Fibroblast of upper back skin (primary cell): ENCODE data around the gene ACTC1.
"Not testable (repeated sequence)": the region's sequence is repeated elsewhere in the genome, so short reads cannot be mapped to it uniquely, and the experiment has no call there.

ENCODE experiments used
- DNase-seq: peaks from one replicate; pipeline ENCODE4 v3.0.0-alpha.2; 2013

The ACTC1 gene

DNA sequence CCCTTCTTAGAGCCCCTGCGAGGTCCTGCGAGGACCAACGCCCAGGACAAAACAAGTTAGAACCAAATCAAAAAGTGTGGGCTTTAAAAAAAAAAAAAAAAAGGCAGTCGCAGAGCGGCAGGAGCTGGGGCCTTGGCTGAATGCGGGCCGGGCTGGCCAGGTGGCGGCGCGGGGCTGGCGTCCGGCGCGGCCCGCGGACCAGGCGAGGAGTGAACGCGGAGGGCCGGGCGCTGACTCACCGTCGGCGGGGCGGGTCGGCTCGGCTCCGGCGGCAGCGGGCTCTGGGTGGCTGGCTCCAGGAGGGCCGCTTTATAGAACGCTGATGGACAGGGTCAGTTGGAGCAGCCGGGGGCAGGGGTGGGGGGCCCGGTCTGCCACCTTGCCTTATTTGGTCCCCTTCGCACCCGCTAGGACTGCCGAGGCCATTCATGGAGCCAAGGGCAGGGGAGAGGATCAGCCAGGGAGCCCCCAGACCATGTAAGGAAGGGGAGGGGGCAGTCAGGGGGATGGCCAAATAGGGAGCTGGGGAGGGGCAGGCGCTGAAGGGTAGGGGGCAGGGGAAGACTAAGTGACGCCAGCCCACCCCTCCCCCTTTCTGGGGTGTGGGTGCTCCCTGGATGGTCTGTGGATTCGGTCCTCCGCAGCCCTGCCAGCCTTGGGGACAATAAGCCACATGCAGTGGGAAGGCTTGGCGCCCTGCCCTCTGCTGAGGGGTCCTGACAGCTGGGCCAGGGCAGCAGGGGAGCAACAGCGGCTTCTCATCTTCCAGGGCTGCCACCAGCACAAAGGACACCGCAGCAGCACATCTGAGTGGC, at the start of gene ACTC1:
TSS of gene ACTC1 (minus strand) at position 283 of the 815 bp plus-strand sequence. CDS start 741 bp downstream, outside the sequence.
- DNase-seq, result peak; percentile 52

DNA sequence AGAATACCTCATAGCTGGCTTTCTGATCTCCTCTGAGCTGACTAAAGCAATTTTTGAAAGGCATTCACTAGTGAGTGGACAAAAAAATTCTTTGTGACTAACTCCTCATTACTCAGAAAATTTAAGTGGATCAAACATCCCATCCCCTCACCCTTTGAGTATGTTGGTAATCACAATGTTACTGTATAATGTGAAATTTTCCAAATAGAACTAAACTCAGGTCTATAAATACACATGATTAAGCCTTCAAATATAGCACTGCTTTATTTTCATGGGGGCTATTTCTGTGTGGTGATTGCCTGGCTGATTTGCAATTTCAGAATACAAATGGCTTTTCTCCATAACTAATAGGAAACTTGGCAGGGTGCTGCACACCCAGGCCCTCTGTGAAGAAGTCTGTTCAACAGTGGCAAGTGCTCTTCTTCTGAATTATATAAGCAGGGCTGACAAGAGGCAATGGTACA, 45.9 kb upstream of the ACTC1 start:
- peak; percentile 35 for DNase-seq

DNA sequence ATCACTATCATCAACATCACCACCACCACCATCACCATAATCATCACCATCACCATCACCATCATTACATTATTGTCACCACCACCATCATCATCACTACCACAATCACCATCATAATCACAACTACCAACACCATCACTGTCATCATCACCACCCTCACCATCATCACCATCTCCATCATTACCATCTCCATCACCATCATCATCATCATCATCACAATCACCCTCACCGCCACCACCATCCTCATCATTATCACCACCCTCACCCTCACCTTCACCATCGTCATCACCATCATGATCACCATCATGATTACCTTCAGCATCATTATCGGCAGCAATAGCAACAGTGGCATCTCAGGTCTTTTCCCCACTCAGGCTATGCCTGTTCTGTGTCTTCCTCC, 42.9 kb upstream of the ACTC1 start:
- DNase-seq, result no peak

DNA sequence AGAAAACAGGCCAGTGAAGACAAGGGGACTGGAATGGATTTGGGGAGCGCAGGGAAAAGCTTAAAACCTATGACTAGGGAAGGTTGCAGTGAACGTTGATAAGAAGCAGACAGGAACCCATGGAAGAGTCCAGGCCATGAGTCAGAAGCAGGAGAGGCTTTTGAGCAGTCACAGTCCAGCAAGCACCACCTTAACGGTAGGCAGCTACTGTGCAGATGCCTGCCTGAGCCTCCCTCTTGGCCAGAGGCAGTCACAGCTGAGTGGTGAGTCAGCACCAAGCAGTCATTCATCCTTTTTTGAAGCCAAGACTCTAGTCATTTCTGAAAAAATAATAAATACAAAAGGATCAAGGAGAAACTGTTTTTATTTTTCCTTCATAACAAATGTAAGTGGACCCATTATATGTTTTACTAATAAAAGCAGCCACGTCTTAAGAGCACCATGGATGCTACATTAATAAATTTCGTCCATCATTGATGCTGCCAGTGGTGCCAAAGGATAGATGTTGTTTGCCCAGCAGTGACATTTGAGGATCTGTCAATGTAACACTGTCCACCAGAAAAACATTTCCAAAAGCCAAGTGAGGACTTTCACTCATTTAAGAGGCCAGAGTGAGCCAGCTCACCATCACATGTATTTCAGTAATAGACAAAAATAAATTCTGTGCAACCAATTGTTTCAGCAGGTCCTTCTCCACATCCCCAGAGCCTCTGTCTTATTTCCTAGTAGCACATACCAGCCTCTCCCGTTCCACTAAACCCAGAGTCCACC, 42.1 kb upstream of the ACTC1 start:
- peak; percentile 69 for DNase-seq

DNA sequence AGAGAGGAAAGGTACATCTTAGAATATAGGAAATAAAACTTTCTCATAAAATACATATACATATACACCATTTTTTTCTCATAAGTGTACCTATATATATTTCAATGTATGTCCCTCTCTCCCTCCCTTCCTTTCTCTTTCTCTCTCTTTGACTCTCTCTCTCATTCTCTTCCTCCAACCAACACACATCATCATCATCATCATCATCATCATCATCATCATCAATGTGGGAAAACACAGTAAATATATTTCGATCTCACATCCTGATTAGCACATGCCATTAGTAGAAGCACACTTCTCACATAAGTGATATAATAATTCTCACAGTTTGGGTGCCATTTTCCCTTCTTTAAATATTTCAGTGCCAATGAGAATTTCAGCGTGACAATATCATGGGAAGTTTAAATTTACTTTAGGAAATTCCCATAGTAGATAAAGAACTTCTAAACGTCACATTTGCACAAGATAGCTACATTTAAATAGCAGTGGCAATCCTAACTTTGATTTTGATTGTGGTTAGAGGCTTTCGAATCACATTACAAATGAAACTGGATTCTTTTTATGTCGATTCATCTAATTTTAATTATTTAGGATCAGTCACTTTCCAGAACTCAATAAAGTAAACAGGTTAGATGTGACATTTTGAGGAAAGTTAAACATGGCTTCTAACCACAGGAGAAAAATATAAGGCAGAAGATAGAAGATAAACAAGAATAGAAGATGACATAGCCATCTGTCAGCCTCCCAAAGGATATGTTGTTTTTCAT, 33.0 kb upstream of the ACTC1 start:
- DNase-seq, result no peak

DNA sequence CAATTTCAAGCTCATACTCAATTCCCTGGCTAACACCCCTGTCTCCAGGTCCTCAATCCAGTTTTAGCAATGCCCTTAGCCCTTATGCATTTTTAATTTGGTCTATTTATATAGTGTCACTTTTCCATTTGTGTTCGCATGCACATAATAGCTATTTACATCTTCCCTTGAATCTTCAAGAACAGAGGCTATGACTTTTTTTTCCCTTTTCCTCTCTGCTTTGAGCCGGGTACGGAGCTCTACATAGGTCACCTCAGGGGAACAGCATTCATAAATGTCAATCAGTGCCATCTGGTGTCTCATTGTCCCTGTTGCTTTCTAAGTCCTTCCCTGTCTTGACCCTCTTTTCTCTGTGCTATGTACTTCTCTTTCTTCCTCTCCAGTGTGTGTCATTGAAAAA, 26.5 kb upstream of the ACTC1 start:
- no peak for DNase-seq

DNA sequence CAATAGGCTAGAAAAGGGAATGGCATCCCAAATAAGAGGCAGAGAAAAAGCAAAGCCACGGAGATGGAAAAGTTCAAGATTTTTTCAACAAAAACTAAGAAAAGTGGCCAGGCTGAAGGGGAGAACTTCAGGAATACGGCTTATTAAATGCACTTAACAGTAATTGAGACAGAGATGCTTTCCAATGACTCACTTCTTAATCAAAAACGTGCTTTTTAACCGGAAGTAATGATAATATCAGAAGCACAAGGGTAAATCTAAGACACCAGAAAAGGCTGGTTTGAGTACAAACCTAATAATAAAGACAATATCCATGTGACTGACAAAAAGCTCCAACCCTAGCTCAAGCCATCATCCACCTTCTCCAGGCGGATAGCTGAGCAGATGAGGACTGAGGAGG, 24.8 kb upstream of the ACTC1 start:
- DNase-seq, result no peak

DNA sequence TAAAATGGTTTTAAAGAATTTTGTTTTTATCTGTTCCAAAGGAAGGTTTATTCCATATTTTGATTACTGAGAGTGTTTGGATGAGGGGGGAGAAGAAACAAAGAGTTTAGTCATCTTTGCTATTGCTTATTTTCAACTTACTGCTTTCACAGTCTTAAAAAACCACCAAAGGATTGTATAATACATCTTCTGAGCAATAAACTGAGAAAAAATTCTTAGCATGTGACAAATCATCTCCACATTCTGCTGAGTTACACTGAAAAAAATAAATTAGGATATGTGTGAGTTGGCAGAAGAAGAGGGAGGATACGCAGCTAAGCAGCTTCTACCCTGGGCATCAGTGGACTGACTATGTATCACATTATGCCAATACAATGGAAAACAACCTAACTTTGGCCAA, 23.2 kb upstream of the ACTC1 start:
- DNase-seq, result peak; percentile 30

DNA sequence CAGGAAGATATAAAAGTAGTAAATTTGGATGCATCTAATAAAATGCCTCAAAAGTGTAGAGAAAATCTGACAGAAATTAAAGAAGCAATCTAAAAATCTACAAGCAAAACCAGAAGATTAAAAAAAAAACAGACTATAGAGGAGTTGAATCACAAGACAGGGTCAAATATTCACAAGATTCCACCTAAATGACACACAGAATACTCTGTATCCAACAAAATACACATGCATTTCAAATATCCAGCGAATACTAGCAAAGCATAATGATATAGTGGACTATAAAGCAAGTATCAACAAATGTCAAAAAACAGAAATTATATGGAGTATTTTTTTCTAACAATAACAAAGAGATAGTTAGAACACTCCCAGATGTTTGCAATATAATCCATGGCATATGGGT, 20.5 kb upstream of the ACTC1 start:
- DNase-seq, result peak; percentile 16

DNA sequence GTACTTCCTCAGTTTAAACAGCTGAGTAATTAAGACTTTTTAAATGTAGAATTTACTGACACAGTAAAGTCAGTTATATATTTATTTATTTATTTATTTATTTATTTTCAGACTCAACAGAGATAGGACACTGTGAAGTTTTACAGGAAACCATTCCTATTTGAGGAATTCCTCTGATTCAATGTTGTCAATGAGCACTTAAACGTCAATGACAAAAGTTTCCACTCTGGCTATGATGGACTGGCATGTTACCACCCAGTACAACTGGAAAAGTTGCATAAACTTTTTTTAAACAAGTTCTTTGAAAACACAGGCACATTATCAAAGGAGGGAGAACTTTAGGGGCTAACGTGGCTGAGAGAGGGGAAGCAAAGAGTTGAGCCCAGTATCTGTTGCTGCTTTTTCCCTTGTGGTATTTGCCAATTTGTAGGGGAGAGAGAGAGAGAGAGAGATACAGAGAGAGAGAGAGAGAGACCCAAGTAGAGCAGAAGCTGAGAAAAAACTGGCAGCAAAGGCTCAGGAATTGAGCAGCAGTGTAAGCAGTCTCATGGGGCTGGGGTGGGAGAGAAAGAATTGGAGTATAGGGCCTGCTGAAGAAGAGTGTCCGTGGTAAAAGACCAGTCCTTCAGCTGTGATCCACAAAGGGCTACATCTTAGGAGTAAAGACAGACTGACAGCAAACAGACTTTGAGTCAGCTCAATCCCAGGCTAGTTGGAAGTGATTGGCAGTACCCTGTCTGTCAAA, 18.3 kb upstream of the ACTC1 start:
- no peak for DNase-seq

DNA sequence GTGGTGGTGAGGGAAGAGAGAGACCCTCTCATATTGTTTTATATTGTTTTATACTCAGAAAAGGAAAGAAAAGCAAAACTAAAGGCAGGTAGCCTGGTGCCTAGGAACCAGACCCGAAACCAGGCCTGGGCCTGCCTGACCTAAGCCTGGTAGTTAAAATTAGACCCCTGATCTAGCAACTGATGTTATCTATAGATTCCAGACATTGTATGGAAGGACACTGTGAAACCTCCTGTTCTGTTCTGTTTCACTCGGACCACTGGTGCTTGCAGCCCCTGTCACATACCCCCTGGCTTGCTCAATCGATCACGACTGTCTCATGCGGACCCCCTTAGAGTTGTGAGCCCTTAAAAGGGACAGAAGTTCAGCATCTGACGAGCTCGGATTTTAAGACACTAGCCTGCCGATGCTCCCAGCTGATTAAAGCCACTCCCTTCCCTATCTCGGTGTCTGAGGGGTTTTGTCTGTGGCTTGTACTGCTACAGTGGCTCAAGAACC, 17.6 kb upstream of the ACTC1 start:
- DNase-seq, result not testable (repeated sequence)

DNA sequence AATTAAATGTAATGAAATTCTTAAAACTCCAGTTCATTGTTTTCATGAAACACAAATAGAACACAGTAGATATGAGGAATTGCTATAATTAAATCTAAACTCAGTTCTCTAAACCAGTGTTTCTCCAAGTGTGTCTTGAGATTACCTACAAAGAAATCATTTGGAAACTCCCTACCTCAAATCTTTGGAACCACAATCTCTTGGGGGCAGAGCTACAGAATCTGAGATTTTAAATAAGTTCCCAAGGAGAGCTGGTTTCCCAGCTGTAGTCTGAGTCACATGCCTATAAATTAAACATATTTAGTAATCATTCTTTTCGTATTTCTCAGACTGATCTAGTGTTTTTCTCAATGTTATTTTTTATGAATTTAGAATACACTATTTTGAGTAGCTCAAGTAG, 17.0 kb upstream of the ACTC1 start:
- DNase-seq, result peak; percentile 56

DNA sequence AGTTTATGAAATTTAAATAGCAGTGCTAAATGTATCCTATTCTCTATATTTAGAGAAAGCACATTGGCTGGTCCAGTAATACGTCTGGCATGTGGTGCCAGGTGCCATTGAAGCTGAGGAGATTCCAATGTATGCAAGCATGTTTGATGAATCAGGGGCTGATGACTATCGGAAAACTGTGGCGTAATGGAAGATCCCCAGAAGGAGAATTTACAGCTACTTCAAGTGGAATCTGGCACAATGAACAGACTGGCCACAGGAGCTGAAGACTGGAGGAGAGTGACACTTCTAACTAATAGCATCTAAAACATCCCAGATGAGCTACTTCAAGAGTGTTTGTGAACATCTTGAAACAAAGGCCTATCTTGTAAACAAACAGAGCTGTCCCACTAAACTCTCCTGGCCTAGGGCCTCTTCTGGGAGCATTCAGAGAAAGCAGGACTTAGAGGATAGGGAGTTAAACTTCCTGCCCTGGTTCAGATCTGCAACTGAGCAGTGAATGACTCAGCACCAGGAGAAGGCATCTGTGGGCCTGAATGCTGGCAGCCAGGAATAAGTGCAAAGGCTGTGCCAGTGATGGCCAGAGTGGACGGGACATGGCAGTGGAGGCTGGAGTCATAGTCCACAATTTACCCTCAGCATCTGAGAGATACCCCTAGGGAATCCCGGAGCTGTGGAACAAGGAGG, 15.2 kb upstream of the ACTC1 start:
- DNase-seq, result peak; percentile 95

DNA sequence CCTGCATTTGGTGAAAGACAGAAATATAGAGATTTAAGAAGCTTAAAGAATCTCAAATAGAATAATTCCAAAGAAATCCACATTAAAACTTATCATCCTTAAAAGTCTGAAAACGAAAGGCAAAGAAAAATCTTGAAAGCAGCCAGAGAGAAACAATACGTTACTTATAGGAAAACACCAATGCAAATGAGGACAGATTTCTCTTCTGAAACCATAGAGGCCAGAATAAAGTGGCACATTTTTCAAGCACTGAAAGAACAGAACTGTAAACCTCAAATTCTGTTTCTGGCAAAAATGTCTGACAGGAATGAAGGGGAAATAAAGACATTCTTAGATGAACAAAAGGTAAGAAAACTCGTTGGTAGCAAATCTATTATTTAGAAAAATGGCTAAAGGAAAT, 13.8 kb upstream of the ACTC1 start:
- DNase-seq, result no peak

DNA sequence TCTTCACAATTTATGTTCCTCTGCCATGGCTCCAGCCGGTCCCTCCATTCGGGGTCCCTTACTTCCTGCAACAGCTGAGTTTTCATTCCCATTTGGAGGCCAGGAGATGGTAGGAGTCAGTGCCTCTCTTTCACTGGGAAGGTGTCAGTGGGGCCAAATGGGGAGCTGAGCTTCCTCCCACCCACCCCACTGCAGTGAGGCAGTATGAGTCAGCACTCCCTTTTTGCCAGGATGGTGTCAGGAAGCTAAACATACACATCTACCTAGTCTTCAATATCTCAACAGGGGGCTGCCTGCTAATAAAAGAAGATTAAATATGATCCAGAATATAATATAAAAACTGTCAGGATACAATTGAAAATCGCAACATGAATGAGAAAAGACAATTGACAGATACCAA, 12.7 kb upstream of the ACTC1 start:
- peak; percentile 32 for DNase-seq

DNA sequence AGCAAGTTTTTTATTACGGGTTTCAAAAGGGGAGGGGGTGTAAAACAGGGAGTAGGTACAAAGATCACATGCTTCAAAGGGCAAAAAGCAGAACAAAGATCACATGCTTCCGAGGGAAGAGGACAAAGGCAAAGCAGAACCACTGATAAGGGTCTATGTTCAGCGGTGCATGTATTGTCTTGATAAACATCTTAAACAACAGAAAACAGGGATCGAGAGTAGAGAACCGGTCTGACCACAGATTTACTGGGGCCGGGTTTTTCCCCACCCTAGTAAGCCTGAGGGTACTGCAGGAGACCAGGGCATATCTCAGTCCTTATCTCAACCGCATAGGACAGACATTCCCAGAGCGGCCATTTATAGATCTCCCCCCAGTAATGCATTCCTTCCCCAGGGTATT, 11.9 kb upstream of the ACTC1 start:
- DNase-seq, result not testable (repeated sequence)

DNA sequence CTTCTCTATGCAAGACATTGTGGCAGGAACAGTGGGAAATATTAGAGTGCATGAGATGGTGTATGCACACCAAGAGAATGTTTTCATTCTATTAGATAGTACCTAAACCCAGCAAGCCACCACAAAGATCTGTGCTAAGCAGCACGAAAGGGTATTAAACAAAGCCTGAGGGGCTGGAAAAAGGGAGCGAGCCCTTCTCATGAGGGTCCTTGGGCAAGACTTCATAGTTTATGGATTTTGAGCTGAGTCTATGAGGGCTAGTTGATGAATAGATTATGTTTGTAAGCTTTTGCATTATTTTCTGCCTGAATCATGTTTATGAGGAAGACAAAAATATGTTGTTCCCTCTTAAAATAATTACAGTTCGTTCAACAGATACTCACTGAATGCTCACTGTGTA, 9.4 kb upstream of the ACTC1 start:
- DNase-seq, result no peak

DNA sequence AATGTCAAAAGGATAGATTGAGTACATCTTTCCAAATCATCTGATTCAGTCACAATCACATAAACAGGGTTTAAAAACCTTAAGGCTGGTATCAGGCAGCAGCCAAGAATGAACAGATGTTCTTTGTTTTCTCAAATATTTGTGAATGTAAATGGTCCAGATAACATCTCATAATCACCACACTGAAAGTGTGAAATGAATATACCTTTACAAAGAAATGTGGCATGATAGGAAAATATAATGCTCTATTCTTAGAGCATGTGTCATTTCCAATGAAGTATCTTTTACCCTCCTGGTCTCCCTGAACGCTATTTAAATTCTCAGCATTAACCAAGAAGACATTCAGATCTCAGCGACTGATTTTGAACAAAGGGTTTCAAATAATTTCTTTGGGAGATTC, 8.8 kb upstream of the ACTC1 start:
- DNase-seq, result no peak

DNA sequence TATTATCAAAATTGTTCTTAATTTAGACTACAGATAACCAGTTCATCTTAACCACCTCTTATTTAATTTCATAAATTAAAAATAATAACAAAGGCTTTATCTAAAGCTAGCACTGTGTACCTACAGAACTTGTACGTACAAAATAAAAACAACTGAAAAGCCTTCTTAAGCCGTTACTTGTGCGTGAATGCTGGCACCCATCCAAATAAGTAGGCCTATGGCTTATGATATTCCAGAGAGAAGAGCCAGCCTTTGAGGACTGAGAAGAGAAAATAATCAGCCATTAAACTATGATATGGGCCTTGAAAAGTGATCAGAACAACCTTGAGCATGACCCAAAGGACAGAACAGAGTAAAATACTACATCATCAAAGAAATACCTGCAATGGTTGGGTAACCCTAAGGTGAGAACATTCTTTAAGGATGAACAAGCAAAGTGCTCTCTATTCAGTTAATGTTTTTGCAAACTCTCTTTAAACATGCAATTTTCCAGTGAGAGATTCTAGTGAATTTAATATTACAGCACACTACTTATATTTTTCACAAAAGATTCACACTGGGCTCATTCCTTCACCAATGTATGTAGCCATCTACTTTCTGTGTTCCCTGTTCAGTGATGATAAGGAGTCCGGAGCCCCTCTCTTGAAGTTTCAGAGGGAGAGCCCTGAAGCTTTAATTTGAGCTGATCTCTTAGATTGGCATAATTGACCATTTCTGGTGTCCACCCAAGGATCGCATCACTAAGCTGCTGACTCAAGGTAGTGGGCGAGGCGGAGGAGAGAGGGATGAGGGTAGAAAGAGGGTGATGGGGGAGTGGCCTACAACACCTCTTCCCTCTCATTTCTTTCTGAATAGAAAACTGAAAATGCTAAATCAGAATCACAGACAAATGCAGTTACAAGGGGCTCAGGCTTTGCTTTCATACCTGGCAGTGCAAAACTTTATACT, 7.7 kb upstream of the ACTC1 start:
- DNase-seq, result no peak

DNA sequence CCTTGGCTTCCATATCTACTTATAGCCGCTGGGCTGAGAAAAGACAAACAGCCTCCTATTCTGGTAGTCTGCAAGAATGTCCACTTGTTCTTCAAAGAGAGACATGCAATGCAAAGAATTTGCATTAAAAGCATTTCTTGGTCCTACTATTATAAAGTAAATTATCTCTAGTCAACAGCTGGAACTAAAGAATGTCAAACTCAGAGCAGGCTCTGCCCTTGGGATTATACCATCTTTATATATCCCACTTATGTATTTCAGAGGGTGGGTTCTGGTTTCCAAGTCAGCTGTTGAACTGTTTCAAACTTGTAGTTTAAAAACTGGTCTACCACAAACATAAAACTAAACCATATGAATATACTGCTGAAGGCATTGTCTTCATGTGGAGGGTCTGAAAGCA, 7.0 kb upstream of the ACTC1 start:
- DNase-seq, result no peak
